22Rv1 (cell line): ENCODE data around the gene CSPG4.

Source experiments
- ZFX ChIP-seq: fragments of 450-650 bp; IDR thresholded peaks from 2 replicates; pipeline ENCODE4 v1.6.1; 2017; ENCODE audit warnings: antibody characterized with exemption, borderline replicate concordance
- TF ChIP-seq, protein P1 (sequence below): fragments of 450-650 bp; IDR thresholded peaks from 2 replicates; pipeline ENCODE4 v1.5.1; 2017; ENCODE audit warnings: mild to moderate bottlenecking

DNA sequence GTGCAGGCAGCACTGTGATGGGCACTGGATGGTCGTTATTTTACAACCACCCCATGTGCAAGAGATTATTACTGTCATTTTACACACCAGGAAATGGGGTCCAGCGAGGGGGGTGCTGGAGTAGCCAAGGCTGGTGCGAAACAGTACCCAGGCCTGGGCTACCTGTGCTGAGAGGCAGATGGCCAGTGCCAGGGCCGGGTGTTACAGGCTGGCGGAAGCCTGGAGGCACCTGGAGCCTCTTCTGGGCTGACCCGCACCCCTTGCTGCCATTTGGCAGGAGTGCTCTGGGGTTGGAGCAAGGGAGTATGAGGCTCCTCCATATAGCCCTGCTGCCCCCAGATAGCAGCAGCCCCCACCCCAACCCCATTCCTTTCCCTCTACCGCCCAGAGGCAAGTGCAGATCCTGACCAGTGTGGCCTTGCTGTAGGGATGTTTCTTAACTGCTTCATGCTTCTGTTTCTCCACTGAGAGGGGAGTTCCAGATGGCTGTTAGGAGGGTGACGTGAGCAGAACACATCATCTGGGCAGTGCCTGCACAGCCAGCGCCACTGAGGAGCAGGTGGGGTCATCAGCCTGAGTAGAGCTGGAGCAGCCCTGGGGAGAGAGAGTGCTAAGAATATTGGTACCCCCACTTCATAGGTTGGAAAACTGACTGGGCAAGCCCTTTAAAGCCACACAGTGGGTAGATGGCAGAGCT lies 49.7 kb downstream of the CSPG4 start:
- TF ChIP-seq, protein P1, sequence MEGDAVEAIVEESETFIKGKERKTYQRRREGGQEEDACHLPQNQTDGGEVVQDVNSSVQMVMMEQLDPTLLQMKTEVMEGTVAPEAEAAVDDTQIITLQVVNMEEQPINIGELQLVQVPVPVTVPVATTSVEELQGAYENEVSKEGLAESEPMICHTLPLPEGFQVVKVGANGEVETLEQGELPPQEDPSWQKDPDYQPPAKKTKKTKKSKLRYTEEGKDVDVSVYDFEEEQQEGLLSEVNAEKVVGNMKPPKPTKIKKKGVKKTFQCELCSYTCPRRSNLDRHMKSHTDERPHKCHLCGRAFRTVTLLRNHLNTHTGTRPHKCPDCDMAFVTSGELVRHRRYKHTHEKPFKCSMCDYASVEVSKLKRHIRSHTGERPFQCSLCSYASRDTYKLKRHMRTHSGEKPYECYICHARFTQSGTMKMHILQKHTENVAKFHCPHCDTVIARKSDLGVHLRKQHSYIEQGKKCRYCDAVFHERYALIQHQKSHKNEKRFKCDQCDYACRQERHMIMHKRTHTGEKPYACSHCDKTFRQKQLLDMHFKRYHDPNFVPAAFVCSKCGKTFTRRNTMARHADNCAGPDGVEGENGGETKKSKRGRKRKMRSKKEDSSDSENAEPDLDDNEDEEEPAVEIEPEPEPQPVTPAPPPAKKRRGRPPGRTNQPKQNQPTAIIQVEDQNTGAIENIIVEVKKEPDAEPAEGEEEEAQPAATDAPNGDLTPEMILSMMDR, result no peak
- no peak for TF ChIP-seq ZFX
